ENCODE measurements around the gene ADAMTS7.

The ADAMTS7 gene

GRCh38 chr15:78837131-78837530 lies 25.9 kb upstream of the ADAMTS7 start:
- H3K36me3 ChIP-seq: no peaks in the 10 kb centered on the region
- H3K4me3 ChIP-seq (ENCODE audit: low read depth in 1 of 2, low read length in 1 of 2): no peak overlapping the region
- no peaks in the 10 kb centered on the region for H3K9me3 ChIP-seq
- H3K4me1 ChIP-seq (ENCODE audit: control insufficient read depth in 1 of 2, insufficient read depth in 1 of 2, low read depth in 1 of 2, low read length in 1 of 2): no peaks in the 10 kb centered on the region
- no peak for TF ChIP-seq CTCF (IDR thresholded peaks at IDR 0.05)
- H3K27ac ChIP-seq: no peak overlapping the region
- peaks cover 35% of the 10 kb centered on the region for H3K27me3 ChIP-seq

- Histone ChIP-seq H3K9me3 (no peaks in the 10 kb centered on the region), H3K4me1 (ENCODE audit: control insufficient read depth in 1 of 2, insufficient read depth in 1 of 2, low read depth in 1 of 2, low read length in 1 of 2) (no peaks in the 10 kb centered on the region), H3K4me3 (ENCODE audit: low read depth in 1 of 2, low read length in 1 of 2) (no peak overlapping the region), H3K36me3 (no peaks in the 10 kb centered on the region), H3K27me3 (peaks cover 43% of the 10 kb centered on the region), H3K27ac (no peak overlapping the region)
- no peak for TF ChIP-seq CTCF (IDR thresholded peaks at IDR 0.05)
These were observed 25.1 kb upstream of the ADAMTS7 start for GRCh38 chr15:78836333-78836732.

- peaks cover 56% of the 10 kb centered on the region for H3K27me3 ChIP-seq
- H3K4me1 ChIP-seq (ENCODE audit: control insufficient read depth in 1 of 2, insufficient read depth in 1 of 2, low read depth in 1 of 2, low read length in 1 of 2): no peaks in the 10 kb centered on the region
- no peak overlapping the region for H3K27ac ChIP-seq
- no peaks in the 10 kb centered on the region for H3K36me3 ChIP-seq
- TF ChIP-seq CTCF (IDR thresholded peaks at IDR 0.05): no peak
- H3K4me3 ChIP-seq (ENCODE audit: low read depth in 1 of 2, low read length in 1 of 2): no peak overlapping the region
- no peaks in the 10 kb centered on the region for H3K9me3 ChIP-seq
These were observed 20.3 kb upstream of the ADAMTS7 start for GRCh38 chr15:78831229-78832207.

GRCh38 chr15:78830514-78831228 lies 19.4 kb upstream of the ADAMTS7 start:
- Histone ChIP-seq H3K4me3 (ENCODE audit: low read depth in 1 of 2, low read length in 1 of 2) (no peak overlapping the region), H3K27ac (no peak overlapping the region), H3K36me3 (no peaks in the 10 kb centered on the region), H3K4me1 (ENCODE audit: control insufficient read depth in 1 of 2, insufficient read depth in 1 of 2, low read depth in 1 of 2, low read length in 1 of 2) (no peaks in the 10 kb centered on the region), H3K27me3 (peaks cover 50% of the 10 kb centered on the region), H3K9me3 (no peaks in the 10 kb centered on the region)
- TF ChIP-seq CTCF (IDR thresholded peaks at IDR 0.05): no peak

GRCh38 chr15:78828920-78829319 lies 17.7 kb upstream of the ADAMTS7 start:
- H3K27me3 ChIP-seq: peaks cover 41% of the 10 kb centered on the region
- no peak overlapping the region for H3K27ac ChIP-seq
- no peak overlapping the region for H3K4me3 ChIP-seq (ENCODE audit: low read depth in 1 of 2, low read length in 1 of 2)
- no peaks in the 10 kb centered on the region for H3K36me3 ChIP-seq
- H3K9me3 ChIP-seq: no peaks in the 10 kb centered on the region
- TF ChIP-seq CTCF (IDR thresholded peaks at IDR 0.05): no peak
- H3K4me1 ChIP-seq (ENCODE audit: control insufficient read depth in 1 of 2, insufficient read depth in 1 of 2, low read depth in 1 of 2, low read length in 1 of 2): no peaks in the 10 kb centered on the region
